ENCODE measurements around the gene ANKS1B.

Gene ANKS1B

GRCh38 chr12:99121546-99121945 is 863.2 kb downstream of the ANKS1B start:
- no peak for DNase-seq (ENCODE audit: low read depth)

- DNase-seq (ENCODE audit: low read depth) = no peak
Observed at GRCh38 chr12:99119943-99120342, 864.8 kb downstream of the ANKS1B start.

- DNase-seq (ENCODE audit: low read depth) = no peak
Observed at GRCh38 chr12:99119449-99119848, 865.3 kb downstream of the ANKS1B start.

- no peak for DNase-seq (ENCODE audit: low read depth)
Observed at GRCh38 chr12:99111600-99111999, 873.1 kb downstream of the ANKS1B start.

GRCh38 chr12:99110868-99111267 is 873.9 kb downstream of the ANKS1B start:
- no peak for DNase-seq (ENCODE audit: low read depth)

- DNase-seq (ENCODE audit: low read depth) = no peak
Observed at GRCh38 chr12:99110212-99110611, 874.5 kb downstream of the ANKS1B start.

- DNase-seq (ENCODE audit: low read depth) = no peak
Observed at GRCh38 chr12:99108924-99109323, 875.8 kb downstream of the ANKS1B start.

- DNase-seq (ENCODE audit: low read depth) = no peak
Observed at GRCh38 chr12:99099786-99100185, 885.0 kb downstream of the ANKS1B start.

- DNase-seq (ENCODE audit: low read depth) = no peak
Observed at GRCh38 chr12:99097171-99097570, 887.6 kb downstream of the ANKS1B start.

- no peak for DNase-seq (ENCODE audit: low read depth)
Observed at GRCh38 chr12:99093166-99093565, 891.6 kb downstream of the ANKS1B start.

- DNase-seq (ENCODE audit: low read depth) = no peak
Observed at GRCh38 chr12:99092100-99092851, 892.5 kb downstream of the ANKS1B start.

GRCh38 chr12:99087278-99087677 is 897.5 kb downstream of the ANKS1B start:
- DNase-seq (ENCODE audit: low read depth) = no peak

- no peak for DNase-seq (ENCODE audit: low read depth)
Observed at GRCh38 chr12:99079811-99080210, 904.9 kb downstream of the ANKS1B start.

GRCh38 chr12:99068993-99069747 is 915.6 kb downstream of the ANKS1B start:
- DNase-seq (ENCODE audit: low read depth) = no peak

- no peak for DNase-seq (ENCODE audit: low read depth)
Observed at GRCh38 chr12:99067171-99067785, 917.5 kb downstream of the ANKS1B start.

- no peak for DNase-seq (ENCODE audit: low read depth)
Observed at GRCh38 chr12:99066726-99067125, 918.0 kb downstream of the ANKS1B start.

GRCh38 chr12:99063182-99063581 is 921.6 kb downstream of the ANKS1B start:
- no peak for DNase-seq (ENCODE audit: low read depth)

- DNase-seq (ENCODE audit: low read depth) = no peak
Observed at GRCh38 chr12:99059824-99060511, 924.8 kb downstream of the ANKS1B start.

GRCh38 chr12:99057670-99058069 is 927.1 kb downstream of the ANKS1B start:
- no peak for DNase-seq (ENCODE audit: low read depth)

GRCh38 chr12:99056186-99056585 is 928.5 kb downstream of the ANKS1B start:
- no peak for DNase-seq (ENCODE audit: low read depth)

GRCh38 chr12:99055299-99055698 is 929.4 kb downstream of the ANKS1B start:
- no peak for DNase-seq (ENCODE audit: low read depth)

- DNase-seq (ENCODE audit: low read depth) = no peak
Observed at GRCh38 chr12:99054601-99055128, 930.1 kb downstream of the ANKS1B start.

Measured in stimulated activated CD8-positive, alpha-beta memory T cell treated with anti-CD3 and anti-CD28 coated beads, Interleukin-7, amount 100 ng/mL, for 24 hours (primary cell).